Panc1 (cell line): Measurements from ENCODE around the gene OGFOD3. TPM values are rescaled to one million over a fixed set of nuclear protein-coding genes. Genes with fewer than 3 reads are reported as not detected.

Experiments used
- ATAC-seq: fragments of 200-7000 bp; cut with Tn5 transposase; 2 replicates; pipeline ENCODE4 v1.9.1; 2020; ENCODE audit warnings: mild to moderate bottlenecking, moderate library complexity
- BruUV-seq: library from RNA; stranded (reverse); fragments of 400-500 nt; replicated peaks from 2 replicates; lab custom pipeline; 2021; lab: Mats Ljungman, UMichigan
- CTCF ChIA-PET: fragments of 300-600 bp; sonication (Branson Sonifier 250); formaldehyde crosslinking; loops from one replicate; lab custom pipeline; 2022; ENCODE audit warnings: antibody characterized with exemption; lab: Charles Lee
- POLR2A ChIA-PET: fragments of 300-600 bp; sonication (Branson Sonifier 250); formaldehyde crosslinking; loops from one replicate; lab custom pipeline; 2022; ENCODE audit warnings: antibody characterized with exemption; lab: Charles Lee
- DNase-seq: peaks from one replicate; pipeline ENCODE4 v3.0.0-alpha.2; 2010; ENCODE audit warnings: low read depth, low spot score
- H3K27ac ChIP-seq: 2 replicates; pipeline ENCODE4 v1.5.1; 2011; ENCODE audit warnings: mild to moderate bottlenecking, low read length, inconsistent platforms
- H3K27me3 ChIP-seq: fragments of 200-500 bp; sonication (Bioruptor generic); 2 replicates; pipeline ENCODE4 v1.6.0; 2014; ENCODE audit warnings: low read length, inconsistent platforms; ENCODE audit not compliant: control insufficient read depth, insufficient read depth
- H3K36me3 ChIP-seq: fragments of 200-500 bp; sonication (Bioruptor generic); 2 replicates; pipeline ENCODE4 v1.5.1; 2014; ENCODE audit warnings: inconsistent platforms, mild to moderate bottlenecking, low read length, moderate library complexity; ENCODE audit not compliant: control insufficient read depth, insufficient read depth
- H3K4me1 ChIP-seq: 2 replicates; pipeline ENCODE4 v1.5.1; 2011; ENCODE audit warnings: inconsistent platforms, mild to moderate bottlenecking, low read length, moderate library complexity; ENCODE audit not compliant: control insufficient read depth, insufficient read depth
- H3K4me3 ChIP-seq, 2 experiments: 2 replicates each; pipeline ENCODE4 v1.5.1; 2011 to 2012; ENCODE audit warnings: low read depth in 2 of 2, low read length in 2 of 2, mild to moderate bottlenecking in 2 of 2, inconsistent platforms in 1 of 2, moderate library complexity in 1 of 2
- H3K9me3 ChIP-seq: fragments of 200-500 bp; sonication (Bioruptor generic); 2 replicates; pipeline ENCODE4 v1.5.1; 2014; ENCODE audit warnings: low read depth, mild to moderate bottlenecking, inconsistent platforms, low read length, moderate library complexity; ENCODE audit not compliant: control insufficient read depth, insufficient read depth
- POLR2AphosphoS5 ChIP-seq: IDR thresholded peaks from 2 replicates; pipeline ENCODE4 v1.6.1; 2012; ENCODE audit warnings: mild to moderate bottlenecking, low read depth, low read length, moderate library complexity
- REST ChIP-seq, 2 experiments: IDR thresholded peaks; 2 replicates each; pipeline ENCODE4 v1.6.1; 2011 to 2012; ENCODE audit warnings: low read depth in 2 of 2, control low read depth in 1 of 2, low read length in 1 of 2, mild to moderate bottlenecking in 1 of 2, moderate library complexity in 1 of 2; ENCODE audit not compliant: insufficient read depth in 1 of 2
- SIN3A ChIP-seq: IDR thresholded peaks from 2 replicates; pipeline ENCODE4 v1.6.1; 2012; ENCODE audit warnings: low read depth, mild to moderate bottlenecking, low read length, moderate library complexity, borderline replicate concordance; ENCODE audit not compliant: insufficient read depth
- TCF7L2 ChIP-seq: IDR thresholded peaks from 2 replicates; pipeline ENCODE4 v1.6.1; 2011; ENCODE audit warnings: mild to moderate bottlenecking, low read depth, low read length, inconsistent platforms
- in situ Hi-C: cut with HindIII; loops from 2 replicates; pipeline ENCODE4 v1.10.0; 2016; ENCODE audit warnings: low sequenced_read_pairs, low pct_unique_long_range_greater_than_20kb
- intact Hi-C: fragments of 100-400 bp; cut with micrococcal nuclease; formaldehyde crosslinking; loops from one replicate; pipeline ENCODE4 v1.10.0; 2022; ENCODE audit not compliant: unreplicated experiment
- total RNA-seq: library from RNA; stranded (reverse); gene quantifications from one replicate; pipeline ENCODE4 v1.2.1, GENCODE V29; 2021; ENCODE audit not compliant: unreplicated experiment
- TF ChIP-seq, protein P1 (sequence below): fragments of 450-650 bp; IDR thresholded peaks from 2 replicates; pipeline ENCODE4 v1.5.1; 2017; ENCODE audit warnings: mild to moderate bottlenecking

OGFOD3 gene
- total RNA-seq, 1 experiment from 2014 or later, result 53.9 TPM

DNA sequence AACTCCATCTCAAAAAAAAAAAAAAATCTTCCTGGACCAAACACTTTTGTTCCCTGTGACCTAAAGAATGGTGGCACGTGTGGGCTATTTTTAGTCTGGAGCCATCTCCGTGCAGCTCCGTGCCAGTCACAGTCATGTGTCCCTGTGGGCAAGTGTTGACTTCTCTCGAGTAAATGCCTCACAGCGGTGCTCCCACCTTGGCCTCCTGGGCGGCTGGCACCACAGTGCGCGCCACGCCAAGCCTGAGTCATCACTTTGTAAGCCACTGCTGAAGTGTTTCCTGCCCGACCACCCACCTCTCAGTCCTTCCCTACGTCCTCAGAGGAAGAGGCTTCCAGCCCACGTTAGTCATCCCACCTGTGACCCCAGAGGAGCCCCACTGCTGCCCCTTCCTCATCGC, 11.1 kb downstream of the OGFOD3 start:
- H3K27me3 ChIP-seq, result no peaks in the 10 kb centered on the region
- CTCF ChIA-PET, result no interaction called here
- POLR2A ChIA-PET, result interaction anchor here (0.6 kb wide), 1 partner anchor 14 kb away, joined by 3 read pairs; no protein-coding TSS in a partner anchor
- H3K4me3 ChIP-seq, result no peak overlapping the region
- BruUV-seq, result no TSS peak
- intact Hi-C loops (no loop called here), in situ Hi-C loops (no loop called here)
- ATAC-seq (no peak), DNase-seq (no peak)
- H3K9me3 ChIP-seq, result no peaks in the 10 kb centered on the region
- no peaks in the 10 kb centered on the region for H3K4me1 ChIP-seq
- no peak for TF ChIP-seq POLR2AphosphoS5
- no peak for TF ChIP-seq REST (IDR thresholded peaks at IDR 0.05; ENCODE audit: insufficient read depth in 1 of 2, low read depth in 2 of 2, low read length in 1 of 2)
- no peaks in the 10 kb centered on the region for H3K36me3 ChIP-seq
- H3K27ac ChIP-seq, result no peak overlapping the region

- no peaks in the 10 kb centered on the region for H3K9me3 ChIP-seq
- no peak overlapping the region for H3K27ac ChIP-seq
- POLR2A ChIA-PET, result no interaction called here
- intact Hi-C loops, result no loop called here
- no peak for ATAC-seq
- H3K4me1 ChIP-seq, result no peaks in the 10 kb centered on the region
- no peak for DNase-seq
- TF ChIP-seq SIN3A (no peak), TCF7L2 (no peak), POLR2AphosphoS5 (no peak), REST (IDR thresholded peaks at IDR 0.05; ENCODE audit: insufficient read depth in 1 of 2, low read depth in 2 of 2, low read length in 1 of 2) (no peak)
- TF ChIP-seq, protein P1, sequence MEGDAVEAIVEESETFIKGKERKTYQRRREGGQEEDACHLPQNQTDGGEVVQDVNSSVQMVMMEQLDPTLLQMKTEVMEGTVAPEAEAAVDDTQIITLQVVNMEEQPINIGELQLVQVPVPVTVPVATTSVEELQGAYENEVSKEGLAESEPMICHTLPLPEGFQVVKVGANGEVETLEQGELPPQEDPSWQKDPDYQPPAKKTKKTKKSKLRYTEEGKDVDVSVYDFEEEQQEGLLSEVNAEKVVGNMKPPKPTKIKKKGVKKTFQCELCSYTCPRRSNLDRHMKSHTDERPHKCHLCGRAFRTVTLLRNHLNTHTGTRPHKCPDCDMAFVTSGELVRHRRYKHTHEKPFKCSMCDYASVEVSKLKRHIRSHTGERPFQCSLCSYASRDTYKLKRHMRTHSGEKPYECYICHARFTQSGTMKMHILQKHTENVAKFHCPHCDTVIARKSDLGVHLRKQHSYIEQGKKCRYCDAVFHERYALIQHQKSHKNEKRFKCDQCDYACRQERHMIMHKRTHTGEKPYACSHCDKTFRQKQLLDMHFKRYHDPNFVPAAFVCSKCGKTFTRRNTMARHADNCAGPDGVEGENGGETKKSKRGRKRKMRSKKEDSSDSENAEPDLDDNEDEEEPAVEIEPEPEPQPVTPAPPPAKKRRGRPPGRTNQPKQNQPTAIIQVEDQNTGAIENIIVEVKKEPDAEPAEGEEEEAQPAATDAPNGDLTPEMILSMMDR, result no peak
- no peaks in the 10 kb centered on the region for H3K36me3 ChIP-seq
- H3K27me3 ChIP-seq, result no peaks in the 10 kb centered on the region
- no peak overlapping the region for H3K4me3 ChIP-seq
- no TSS peak for BruUV-seq
- in situ Hi-C loops, result no loop called here
- CTCF ChIA-PET, result no interaction called here
These were observed 12.2 kb downstream of the OGFOD3 start for GRCh38 chr17:82406131-82406671.
